GM12878 (cell line): ENCODE measurements around the gene AK8.

Experiments
- BRCA1 ChIP-seq: IDR thresholded peaks from 2 replicates; pipeline ENCODE4 v1.6.1; 2011; ENCODE audit warnings: low read depth, low read length, improper control_type of control experiment
- CTCF ChIP-seq, 3 experiments: IDR thresholded peaks in 2 of 3; conservative IDR thresholded peaks in 1 of 3; 2 replicates each; pipeline ENCODE4 v1.5.1; 2011; ENCODE audit warnings: low read depth in 3 of 3, low read length in 3 of 3, mild to moderate bottlenecking in 3 of 3, control low read depth in 2 of 3, moderate library complexity in 2 of 3, inconsistent platforms in 1 of 3, mixed read lengths in 1 of 3; ENCODE audit not compliant: control insufficient read depth in 2 of 3, insufficient read depth in 1 of 3; ENCODE audit errors: extremely low read depth in 1 of 3
- E2F8 ChIP-seq: fragments of 450-650 bp; IDR thresholded peaks from 2 replicates; pipeline ENCODE4 v1.6.1; 2018; ENCODE audit warnings: mild to moderate bottlenecking, low read depth, moderate library complexity; ENCODE audit not compliant: partially characterized antibody
- EGR1 ChIP-seq, 2 experiments: IDR thresholded peaks; 1 replicate in 1 of 2; 2 replicates in 1 of 2; pipeline ENCODE4 v1.6.1; 2011 to 2012; ENCODE audit warnings: low read depth in 2 of 2, low read length in 2 of 2, borderline replicate concordance in 1 of 2, mild to moderate bottlenecking in 1 of 2, moderate library complexity in 1 of 2
- MAX ChIP-seq: IDR thresholded peaks from 2 replicates; pipeline ENCODE4 v1.6.1; 2012; ENCODE audit warnings: low read depth, low read length, improper control_type of control experiment
- NR2C2 ChIP-seq: IDR thresholded peaks from 2 replicates; pipeline ENCODE4 v1.6.1; 2011; ENCODE audit warnings: borderline replicate concordance, low read depth; ENCODE audit not compliant: control insufficient read depth, insufficient read length
- POLR2AphosphoS2 ChIP-seq: IDR thresholded peaks from 2 replicates; pipeline ENCODE4 v1.6.1; 2011; ENCODE audit warnings: low read depth, mild to moderate bottlenecking, low read length, improper control_type of control experiment, moderate library complexity
- USF2 ChIP-seq: IDR thresholded peaks from 2 replicates; pipeline ENCODE4 v1.6.1; 2011; ENCODE audit warnings: low read depth, low read length, improper control_type of control experiment, borderline replicate concordance
- ZNF592 ChIP-seq: fragments of 450-650 bp; IDR thresholded peaks from 2 replicates; pipeline ENCODE4 v1.6.1; 2017; ENCODE audit warnings: mild to moderate bottlenecking, moderate library complexity

- no peak for TF ChIP-seq NR2C2
- TF ChIP-seq POLR2AphosphoS2, result no peak
- TF ChIP-seq E2F8, result no peak
- TF ChIP-seq MAX, result no peak
- no peak for TF ChIP-seq USF2
- no peak for TF ChIP-seq CTCF (IDR thresholded peaks at IDR 0.05 in 2 of 3, conservative IDR thresholded peaks at IDR 0.05 in 1 of 3; ENCODE audit: control insufficient read depth in 2 of 3, extremely low read depth in 1 of 3, insufficient read depth in 1 of 3, low read depth in 3 of 3, low read length in 3 of 3)
- no peak for TF ChIP-seq EGR1 (IDR thresholded peaks at IDR 0.05; ENCODE audit: borderline replicate concordance in 1 of 2, low read depth in 2 of 2, low read length in 2 of 2)
- TF ChIP-seq BRCA1, result no peak
- TF ChIP-seq ZNF592, result no peak
Measured at GRCh38 chr9:132795511-132796303, 82.4 kb downstream of the AK8 start.
